Measurements from ENCODE around the gene HHIPL1. TPM values are rescaled to one million over a fixed set of nuclear protein-coding genes. Genes with fewer than 3 reads are reported as not detected.

Gene HHIPL1
- total RNA-seq, 1 donor from 2014 or later, result 0.86 TPM

GRCh38 chr14:99627100-99627499 lies 17.8 kb upstream of the HHIPL1 start:
- TF ChIP-seq CTCF (IDR thresholded peaks at IDR 0.05; ENCODE audit: insufficient read depth, low read depth, low read length) (no peak), EZH2 (IDR thresholded peaks at IDR 0.05; ENCODE audit: insufficient read depth, low read length) (no peak)
- H4K20me1 ChIP-seq (ENCODE audit: insufficient read depth, low read length), result no peaks in the 10 kb centered on the region
- Mint-ChIP-seq H3K9me3 (ENCODE audit: unreplicated experiment) (peaks cover 2% of the 10 kb centered on the region), H3K27me3 (ENCODE audit: low read depth, unreplicated experiment) (peaks cover 49% of the 10 kb centered on the region), H3K27ac (ENCODE audit: unreplicated experiment) (no peak overlapping the region), H3K36me3 (ENCODE audit: low read depth, unreplicated experiment) (no peaks in the 10 kb centered on the region), H3K4me3 (ENCODE audit: unreplicated experiment) (no peak overlapping the region), H3K4me1 (ENCODE audit: low read depth, unreplicated experiment) (peaks cover 5% of the 10 kb centered on the region)
- no peak for FAIRE-seq
- H3K9me3 ChIP-seq (ENCODE audit: insufficient read depth, low read depth, low read length), result no peaks in the 10 kb centered on the region
- no peak overlapping the region for H3K27ac ChIP-seq (ENCODE audit: low read depth, low read length)
- no peak overlapping the region for H2AFZ ChIP-seq (ENCODE audit: low read depth, low read length)
- no peak for DNase-seq (ENCODE audit: low read depth)
- H3K4me1 ChIP-seq (ENCODE audit: insufficient read depth, low read length), result peaks cover 30% of the 10 kb centered on the region
- H3K36me3 ChIP-seq (ENCODE audit: insufficient read depth, low read length), result no peaks in the 10 kb centered on the region
- no peaks in the 10 kb centered on the region for H3K27me3 ChIP-seq (ENCODE audit: insufficient read depth, low read length)
- H3K79me2 ChIP-seq (ENCODE audit: insufficient read depth, low read length), result no peaks in the 10 kb centered on the region
- no peak overlapping the region for H3K4me3 ChIP-seq (ENCODE audit: insufficient read depth, low read depth, low read length)
- no peak overlapping the region for H3K4me2 ChIP-seq (ENCODE audit: low read length)
- H3K9ac ChIP-seq (ENCODE audit: low read length), result no peak overlapping the region

- Histone ChIP-seq H2AFZ (ENCODE audit: low read depth, low read length) (no peak overlapping the region), H3K36me3 (ENCODE audit: insufficient read depth, low read length) (no peaks in the 10 kb centered on the region), H3K9me3 (ENCODE audit: insufficient read depth, low read depth, low read length) (no peaks in the 10 kb centered on the region), H3K27ac (ENCODE audit: low read depth, low read length) (no peak overlapping the region), H4K20me1 (ENCODE audit: insufficient read depth, low read length) (no peaks in the 10 kb centered on the region), H3K4me3 (ENCODE audit: insufficient read depth, low read depth, low read length) (no peak overlapping the region), H3K79me2 (ENCODE audit: insufficient read depth, low read length) (no peaks in the 10 kb centered on the region), H3K27me3 (ENCODE audit: insufficient read depth, low read length) (no peaks in the 10 kb centered on the region), H3K9ac (ENCODE audit: low read length) (no peak overlapping the region), H3K4me2 (ENCODE audit: low read length) (no peak overlapping the region), H3K4me1 (ENCODE audit: insufficient read depth, low read length) (peaks cover 24% of the 10 kb centered on the region)
- no peak for FAIRE-seq
- Mint-ChIP-seq H3K36me3 (ENCODE audit: low read depth, unreplicated experiment) (no peaks in the 10 kb centered on the region), H3K4me1 (ENCODE audit: low read depth, unreplicated experiment) (peaks cover 5% of the 10 kb centered on the region), H3K9me3 (ENCODE audit: unreplicated experiment) (peaks cover 2% of the 10 kb centered on the region), H3K4me3 (ENCODE audit: unreplicated experiment) (no peak overlapping the region), H3K27me3 (ENCODE audit: low read depth, unreplicated experiment) (peaks cover 49% of the 10 kb centered on the region), H3K27ac (ENCODE audit: unreplicated experiment) (no peak overlapping the region)
- no peak for DNase-seq (ENCODE audit: low read depth)
- TF ChIP-seq EZH2 (IDR thresholded peaks at IDR 0.05; ENCODE audit: insufficient read depth, low read length) (no peak), CTCF (IDR thresholded peaks at IDR 0.05; ENCODE audit: insufficient read depth, low read depth, low read length) (no peak)
Observed at GRCh38 chr14:99627510-99628381, 17.2 kb upstream of the HHIPL1 start.
